Measurements from ENCODE around the gene ATG4B.

DNA sequence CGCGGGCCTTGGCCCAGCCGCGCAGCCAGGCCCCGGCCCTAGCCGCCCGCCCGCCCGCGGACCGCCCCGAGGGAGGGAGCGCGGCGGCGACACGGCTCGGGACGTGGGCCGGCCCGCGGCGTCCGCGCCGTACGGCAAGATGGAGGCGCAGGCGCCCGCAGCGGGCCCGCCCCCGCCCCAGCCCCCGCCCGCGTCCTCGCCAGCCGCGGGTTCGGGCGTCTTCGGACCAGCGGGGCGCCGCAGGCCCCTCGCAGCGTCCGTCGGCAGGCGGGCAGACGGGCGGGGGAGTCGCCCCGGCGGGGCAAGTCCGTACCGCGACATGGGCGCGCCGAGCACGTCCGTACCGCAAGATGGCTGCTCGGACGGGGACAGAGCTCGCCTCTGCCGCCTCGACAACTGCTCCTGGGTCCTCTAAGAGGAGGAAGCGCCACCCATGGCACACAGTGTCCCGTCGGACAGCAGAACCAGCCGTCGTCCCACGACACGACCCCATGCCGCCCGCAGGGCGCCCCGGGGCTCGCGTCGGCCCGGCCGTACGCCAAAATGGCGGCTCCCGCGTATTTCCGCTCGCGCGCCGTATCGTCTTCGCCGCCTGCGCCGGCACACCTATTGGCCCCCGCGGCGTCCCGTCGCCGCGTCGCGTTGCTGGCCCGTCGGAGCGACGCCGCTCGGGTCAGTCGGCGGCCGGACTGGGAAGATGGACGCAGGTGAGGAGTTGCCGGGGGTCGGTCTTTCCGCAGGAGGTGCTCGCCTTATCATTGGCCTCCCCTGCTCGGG, at the start of gene ATG4B, which contains the start of gene THAP4:
- TF ChIP-seq CTCF (IDR thresholded peaks at IDR 0.05) (no peak), POLR2AphosphoS5 (IDR thresholded peaks at IDR 0.05) (peak; percentile 76 to 94 (median 82))
